ENCODE data around the gene DCTN3.
A peak's percentile ranks its signal among the peaks of the same experiment; 100 is the strongest.

Gene DCTN3

GRCh38 chr9:34606905-34607304 is 13.4 kb downstream of the DCTN3 start:
- TF ChIP-seq CTCF (IDR thresholded peaks at IDR 0.05; ENCODE audit: low read depth, low read length, missing control alignments), result no peak
- no peak for DNase-seq (ENCODE audit: extremely low read depth, low read depth)

GRCh38 chr9:34606190-34606589 is 14.1 kb downstream of the DCTN3 start:
- DNase-seq (ENCODE audit: extremely low read depth, low read depth), result no peak
- TF ChIP-seq CTCF (IDR thresholded peaks at IDR 0.05; ENCODE audit: low read depth, low read length, missing control alignments), result no peak
- no peak overlapping the region for H3K4me3 ChIP-seq (replicated peaks; ENCODE audit: low read depth, low read length)

More at GRCh38 chr9:34606905-34607304, 13.4 kb downstream of the DCTN3 start:
- no peak overlapping the region for H3K4me3 ChIP-seq (replicated peaks; ENCODE audit: low read depth, low read length)

- TF ChIP-seq CTCF (IDR thresholded peaks at IDR 0.05; ENCODE audit: low read depth, low read length, missing control alignments), result peak; percentile 94
- H3K4me3 ChIP-seq (replicated peaks; ENCODE audit: low read depth, low read length), result no peak overlapping the region
- peak; percentile 42 for DNase-seq (ENCODE audit: extremely low read depth, low read depth)
Measured at GRCh38 chr9:34603610-34604231, 16.6 kb downstream of the DCTN3 start.

GRCh38 chr9:34601937-34602573 is 18.2 kb downstream of the DCTN3 start:
- no peak for DNase-seq (ENCODE audit: extremely low read depth, low read depth)
- H3K4me3 ChIP-seq (replicated peaks; ENCODE audit: low read depth, low read length), result no peak overlapping the region
- TF ChIP-seq CTCF (IDR thresholded peaks at IDR 0.05; ENCODE audit: low read depth, low read length, missing control alignments), result no peak

- H3K4me3 ChIP-seq (replicated peaks; ENCODE audit: low read depth, low read length), result no peak overlapping the region
- no peak for TF ChIP-seq CTCF (IDR thresholded peaks at IDR 0.05; ENCODE audit: low read depth, low read length, missing control alignments)
- DNase-seq (ENCODE audit: extremely low read depth, low read depth), result no peak
Measured at GRCh38 chr9:34600908-34601307, 19.4 kb downstream of the DCTN3 start.

- DNase-seq (ENCODE audit: extremely low read depth, low read depth), result no peak
- no peak overlapping the region for H3K4me3 ChIP-seq (replicated peaks; ENCODE audit: low read depth, low read length)
- no peak for TF ChIP-seq CTCF (IDR thresholded peaks at IDR 0.05; ENCODE audit: low read depth, low read length, missing control alignments)
Measured at GRCh38 chr9:34599546-34599945, 20.7 kb downstream of the DCTN3 start.
